Activated CD4-positive, alpha-beta T cell treated with anti-CD3 and anti-CD28 coated beads for 24 hours (primary cell): ENCODE results near the gene CCDC102A.
"Not testable (repeated sequence)": the region's sequence is repeated elsewhere in the genome, so short reads cannot be mapped to it uniquely, and the experiment has no call there.

Experiments
- DNase-seq, 2 donors: peaks; one replicate each; pipeline ENCODE4 v3.0.0-alpha.2; 2020; ENCODE audit warnings: low read depth in 2 of 2

CCDC102A gene

GRCh38 chr16:57565461-57565860 is 29.1 kb upstream of the CCDC102A start:
- DNase-seq = no peak

GRCh38 chr16:57564571-57565270 is 28.4 kb upstream of the CCDC102A start:
- no peak for DNase-seq

- no peak for DNase-seq
These were observed 27.4 kb upstream of the CCDC102A start for GRCh38 chr16:57563761-57564160.

GRCh38 chr16:57563487-57563750 is 27.0 kb upstream of the CCDC102A start:
- DNase-seq = no peak

GRCh38 chr16:57562669-57563486 is 26.5 kb upstream of the CCDC102A start:
- no peak for DNase-seq

GRCh38 chr16:57562066-57562465 is 25.7 kb upstream of the CCDC102A start:
- no peak for DNase-seq

GRCh38 chr16:57559072-57559790 is 22.9 kb upstream of the CCDC102A start:
- DNase-seq = no peak

- no peak for DNase-seq
These were observed 20.7 kb upstream of the CCDC102A start for GRCh38 chr16:57556941-57557541.

GRCh38 chr16:57555831-57556230 is 19.5 kb upstream of the CCDC102A start:
- no peak for DNase-seq

GRCh38 chr16:57551057-57551456 is 14.7 kb upstream of the CCDC102A start:
- DNase-seq = no peak

- DNase-seq = no peak
These were observed 13.4 kb upstream of the CCDC102A start for GRCh38 chr16:57549730-57550129.

- no peak for DNase-seq
These were observed 12.0 kb upstream of the CCDC102A start for GRCh38 chr16:57548408-57548807.

GRCh38 chr16:57547524-57547923 is 11.2 kb upstream of the CCDC102A start:
- not testable (repeated sequence) for DNase-seq

GRCh38 chr16:57544124-57544653 is 7.8 kb upstream of the CCDC102A start:
- no peak for DNase-seq

- DNase-seq = no peak
These were observed 5.5 kb upstream of the CCDC102A start for GRCh38 chr16:57541754-57542435.

- DNase-seq = no peak
These were observed 4.8 kb upstream of the CCDC102A start for GRCh38 chr16:57540906-57541753.

- DNase-seq = no peak
These were observed 4.0 kb upstream of the CCDC102A start for GRCh38 chr16:57540387-57540786.

GRCh38 chr16:57539072-57539796 is 2.9 kb upstream of the CCDC102A start:
- no peak for DNase-seq

- DNase-seq = no peak
These were observed 1.9 kb upstream of the CCDC102A start for GRCh38 chr16:57538235-57538721.
